ENCODE data around the gene CDC27.

- TF ChIP-seq TEAD4 (IDR thresholded peaks at IDR 0.05) (no peak; the same call in 1 of the 2 replicates), YY1 (IDR thresholded peaks at IDR 0.05; ENCODE audit: low read depth) (no peak), TAF1 (IDR thresholded peaks at IDR 0.05; ENCODE audit: low read depth) (peak; percentile 79), REST (IDR thresholded peaks at IDR 0.05; ENCODE audit: low read depth) (no peak), MAX (IDR thresholded peaks at IDR 0.05) (peak; percentile 68)
Observed at GRCh38 chr17:47188876-47189731, at the start of gene CDC27.

Measured in Ishikawa (cell line).